ENCODE measurements around the gene HELZ2. TPM values are rescaled to one million over a fixed set of nuclear protein-coding genes. Genes with fewer than 3 reads are reported as not detected.
"Not testable (repeated sequence)": the region's sequence is repeated elsewhere in the genome, so short reads cannot be mapped to it uniquely, and the experiment has no call there.

HELZ2 gene
- total RNA-seq, 4 donors from 2014 or later = 3.5 to 41.9 (median 22.1) TPM

DNA sequence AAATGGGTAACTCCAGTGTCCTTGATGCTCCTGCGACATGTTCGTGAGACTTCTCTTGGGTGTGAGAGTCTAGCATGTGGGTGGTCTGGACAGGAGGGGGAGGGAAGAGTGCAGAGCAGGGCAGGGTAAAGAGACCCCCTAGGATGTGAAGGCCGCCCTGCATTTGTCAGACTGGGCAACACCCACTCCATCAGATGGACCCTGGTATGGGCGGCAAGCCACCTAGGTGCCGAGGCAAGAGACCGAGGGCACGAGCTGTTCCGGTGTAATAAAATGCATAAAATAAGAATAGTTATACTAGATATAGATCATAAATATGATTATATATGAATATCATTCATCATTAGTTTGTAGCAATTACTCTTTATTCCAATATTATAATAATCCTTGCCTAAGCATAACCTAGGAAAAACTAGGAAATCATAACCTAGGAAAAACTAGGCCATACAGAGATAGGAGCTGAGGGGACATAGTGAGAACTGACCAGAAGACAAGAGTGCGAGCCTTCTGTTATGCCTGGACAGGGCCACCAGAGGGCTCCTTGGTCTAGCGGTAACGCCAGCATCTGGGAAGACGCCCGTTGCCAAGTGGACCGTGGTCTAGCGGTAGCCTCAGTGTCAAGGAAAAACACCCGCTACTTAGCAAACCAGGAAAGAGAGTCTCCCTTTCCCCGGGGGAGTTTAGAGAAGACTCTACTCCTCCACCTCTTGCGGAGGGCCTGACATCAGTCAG is 40.0 kb upstream of the HELZ2 start:
- H3K36me3 ChIP-seq; H3K27ac ChIP-seq; H3K27me3 ChIP-seq; H3K4me1 ChIP-seq; DNase-seq; intact Hi-C loops (cut with DNase I; ENCODE audit: low total_unique reads); H3K9me3 ChIP-seq; H3K4me3 ChIP-seq: not testable (repeated sequence)
- TF ChIP-seq, protein P1, sequence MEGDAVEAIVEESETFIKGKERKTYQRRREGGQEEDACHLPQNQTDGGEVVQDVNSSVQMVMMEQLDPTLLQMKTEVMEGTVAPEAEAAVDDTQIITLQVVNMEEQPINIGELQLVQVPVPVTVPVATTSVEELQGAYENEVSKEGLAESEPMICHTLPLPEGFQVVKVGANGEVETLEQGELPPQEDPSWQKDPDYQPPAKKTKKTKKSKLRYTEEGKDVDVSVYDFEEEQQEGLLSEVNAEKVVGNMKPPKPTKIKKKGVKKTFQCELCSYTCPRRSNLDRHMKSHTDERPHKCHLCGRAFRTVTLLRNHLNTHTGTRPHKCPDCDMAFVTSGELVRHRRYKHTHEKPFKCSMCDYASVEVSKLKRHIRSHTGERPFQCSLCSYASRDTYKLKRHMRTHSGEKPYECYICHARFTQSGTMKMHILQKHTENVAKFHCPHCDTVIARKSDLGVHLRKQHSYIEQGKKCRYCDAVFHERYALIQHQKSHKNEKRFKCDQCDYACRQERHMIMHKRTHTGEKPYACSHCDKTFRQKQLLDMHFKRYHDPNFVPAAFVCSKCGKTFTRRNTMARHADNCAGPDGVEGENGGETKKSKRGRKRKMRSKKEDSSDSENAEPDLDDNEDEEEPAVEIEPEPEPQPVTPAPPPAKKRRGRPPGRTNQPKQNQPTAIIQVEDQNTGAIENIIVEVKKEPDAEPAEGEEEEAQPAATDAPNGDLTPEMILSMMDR (IDR thresholded peaks at IDR 0.05) = peak in 2 of 4 experiments; percentile 19 to 20

DNA sequence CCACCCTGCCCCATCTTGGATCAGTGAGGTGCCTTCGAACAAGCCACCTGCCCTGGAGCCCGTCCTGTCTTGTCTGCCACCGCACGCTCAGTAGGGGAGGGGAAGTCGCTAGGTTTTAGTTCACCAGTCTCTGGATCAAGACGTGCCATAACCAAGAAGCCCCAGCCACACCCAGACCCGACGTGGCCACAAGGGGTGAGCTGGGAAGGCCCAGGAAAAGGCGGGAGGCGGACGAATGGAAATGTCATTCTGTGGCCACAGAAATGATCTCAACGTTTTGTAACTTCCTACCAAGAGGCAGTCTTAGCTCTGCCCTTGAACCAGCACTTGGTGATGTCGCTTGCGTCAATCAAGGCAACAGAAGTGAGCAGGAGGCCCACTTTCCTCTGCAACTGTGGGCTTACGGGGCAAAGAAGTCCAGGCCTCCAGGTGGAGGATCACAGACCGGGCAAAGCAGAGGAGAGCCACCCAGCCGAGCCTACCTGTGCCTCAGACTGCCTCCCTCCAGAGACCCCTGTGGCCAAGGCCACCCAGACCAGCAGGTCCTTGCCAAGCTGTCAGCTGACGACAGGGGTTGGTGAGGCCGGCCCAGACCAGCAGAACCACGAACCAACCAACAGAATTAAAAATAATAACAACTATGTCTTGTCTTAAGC is 38.4 kb upstream of the HELZ2 start:
- TF ChIP-seq POLR2A (IDR thresholded peaks at IDR 0.05) = no peak
- TF ChIP-seq, protein P1 (IDR thresholded peaks at IDR 0.05) = no peak
- H3K27ac ChIP-seq = no peak overlapping the region
- no peaks in the 10 kb centered on the region for H3K9me3 ChIP-seq
- intact Hi-C loops (cut with DNase I; ENCODE audit: low total_unique reads) = no loop called here
- H3K27me3 ChIP-seq = no peaks in the 10 kb centered on the region
- no peaks in the 10 kb centered on the region for H3K4me1 ChIP-seq
- no peak for DNase-seq
- no peak overlapping the region for H3K4me3 ChIP-seq
- H3K36me3 ChIP-seq = no peaks in the 10 kb centered on the region

DNA sequence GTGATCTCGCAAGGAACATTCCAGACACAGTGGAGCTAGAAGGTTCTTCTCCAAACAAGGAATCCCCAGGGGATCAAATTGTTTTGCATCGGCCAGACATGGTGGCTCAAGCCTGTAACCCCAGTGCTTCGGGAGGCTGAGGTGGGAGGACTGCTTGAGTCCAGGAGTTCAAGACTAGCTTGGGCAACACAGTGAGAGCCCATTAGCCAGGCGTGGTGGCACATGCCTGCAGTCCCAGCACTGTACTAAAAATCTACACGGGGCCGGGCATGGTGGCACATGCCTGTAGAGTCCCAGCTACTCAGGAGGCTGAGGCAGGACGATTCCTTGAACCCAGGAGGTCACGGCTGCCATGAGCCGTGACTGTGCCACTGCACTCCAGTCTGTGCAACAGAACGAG is 37.6 kb upstream of the HELZ2 start:
- DNase-seq = no peak
- H3K36me3 ChIP-seq = no peaks in the 10 kb centered on the region
- TF ChIP-seq, protein P1 (IDR thresholded peaks at IDR 0.05) = no peak
- TF ChIP-seq POLR2A (IDR thresholded peaks at IDR 0.05) = no peak
- no peaks in the 10 kb centered on the region for H3K27me3 ChIP-seq
- no peaks in the 10 kb centered on the region for H3K9me3 ChIP-seq
- no peak overlapping the region for H3K27ac ChIP-seq
- intact Hi-C loops (cut with DNase I; ENCODE audit: low total_unique reads) = no loop called here
- H3K4me3 ChIP-seq = no peak overlapping the region
- H3K4me1 ChIP-seq = no peaks in the 10 kb centered on the region

DNA sequence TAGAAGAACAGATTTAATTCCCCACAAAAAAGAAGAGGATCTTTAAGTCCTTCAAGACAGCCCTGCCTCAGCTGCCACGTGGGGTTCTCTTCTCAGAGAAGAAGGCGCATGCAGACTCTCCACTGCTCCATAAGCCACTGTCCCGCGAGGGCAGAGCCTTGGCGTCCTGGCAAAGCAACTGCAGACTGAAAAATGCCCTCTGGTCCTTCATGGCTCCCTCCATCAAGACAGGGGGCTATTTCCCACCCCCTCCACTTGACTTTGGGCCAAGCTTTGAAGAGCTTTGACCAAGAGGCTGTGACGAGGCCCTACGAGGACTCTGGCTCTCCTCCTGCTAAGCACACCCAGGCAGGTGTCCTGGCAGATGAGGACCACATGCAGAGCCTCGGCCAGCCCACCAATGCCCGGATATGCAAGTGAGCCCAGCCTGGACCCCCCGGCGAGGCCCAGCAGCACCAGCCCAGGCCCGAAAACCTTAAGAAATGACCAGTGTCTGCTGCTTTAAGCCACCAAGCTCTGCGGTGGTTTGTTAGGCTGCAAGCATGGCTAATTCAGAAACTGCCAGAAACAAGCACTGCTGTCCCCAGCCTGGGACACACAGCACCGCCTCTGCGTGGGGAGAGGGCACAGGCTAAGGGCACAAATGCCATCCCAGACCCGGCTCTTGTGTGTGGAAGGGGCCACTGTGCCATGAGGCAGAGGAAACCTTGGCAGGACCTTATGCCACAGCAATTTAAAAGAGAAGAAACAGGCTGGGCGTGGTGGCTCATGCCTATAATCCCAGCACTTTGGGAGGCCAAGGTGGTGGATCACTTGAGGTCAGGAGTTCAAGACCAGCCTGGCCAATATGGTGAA is 36.8 kb upstream of the HELZ2 start:
- no peak overlapping the region for H3K4me3 ChIP-seq
- no peaks in the 10 kb centered on the region for H3K27me3 ChIP-seq
- intact Hi-C loops (cut with DNase I; ENCODE audit: low total_unique reads) = no loop called here
- no peaks in the 10 kb centered on the region for H3K4me1 ChIP-seq
- no peaks in the 10 kb centered on the region for H3K9me3 ChIP-seq
- TF ChIP-seq, protein P1 (IDR thresholded peaks at IDR 0.05) = no peak
- TF ChIP-seq POLR2A (IDR thresholded peaks at IDR 0.05) = no peak
- H3K36me3 ChIP-seq = no peaks in the 10 kb centered on the region
- DNase-seq = no peak
- H3K27ac ChIP-seq = no peak overlapping the region

DNA sequence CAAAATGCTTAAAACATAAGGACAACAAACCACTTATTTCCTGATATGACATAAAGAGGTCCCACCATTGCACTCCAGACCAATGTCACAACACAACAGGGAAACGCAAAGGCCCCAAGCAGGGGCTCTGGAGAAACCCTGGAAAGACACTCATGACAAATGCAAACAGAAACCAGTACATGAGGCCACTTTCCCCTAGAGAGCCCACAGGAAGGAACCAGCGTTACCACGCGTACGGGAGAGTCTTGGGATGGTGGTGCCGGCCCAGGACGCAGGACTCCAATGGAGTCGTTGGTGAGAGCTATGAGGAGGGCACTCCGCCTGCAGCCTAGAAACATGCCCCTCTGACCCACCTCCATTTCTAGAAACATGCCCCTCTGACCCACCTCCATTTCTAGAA is 32.6 kb upstream of the HELZ2 start:
- H3K4me1 ChIP-seq = no peaks in the 10 kb centered on the region
- H3K36me3 ChIP-seq = no peaks in the 10 kb centered on the region
- H3K9me3 ChIP-seq = no peaks in the 10 kb centered on the region
- no peak overlapping the region for H3K27ac ChIP-seq
- TF ChIP-seq, protein P1 (IDR thresholded peaks at IDR 0.05) = no peak
- TF ChIP-seq POLR2A (IDR thresholded peaks at IDR 0.05) = no peak
- H3K27me3 ChIP-seq = no peaks in the 10 kb centered on the region
- DNase-seq = no peak
- intact Hi-C loops (cut with DNase I; ENCODE audit: low total_unique reads) = no loop called here
- no peak overlapping the region for H3K4me3 ChIP-seq
